CD4-positive, alpha-beta T cell (primary cell): Measurements from ENCODE around the gene SLC22A7. TPM values are rescaled to one million over a fixed set of nuclear protein-coding genes. Genes with fewer than 3 reads are reported as not detected.

Source experiments
- ATAC-seq: fragments of 200-7000 bp; cut with Tn5 transposase; one replicate; pipeline ENCODE4 v1.10.0; 2022; ENCODE audit warnings: mild to moderate bottlenecking; ENCODE audit not compliant: poor library complexity
- CTCF ChIA-PET: fragments of 350-600 bp; sonication (Branson Sonifier 250); formaldehyde crosslinking; loops from one replicate; lab custom pipeline; 2021; ENCODE audit warnings: antibody characterized with exemption, inconsistent platforms; lab: Charles Lee
- POLR2A ChIA-PET: fragments of 350-600 bp; sonication (Branson Sonifier 250); formaldehyde crosslinking; loops from one replicate; lab custom pipeline; 2021; ENCODE audit warnings: antibody characterized with exemption, inconsistent platforms; lab: Charles Lee
- DNase-seq, 14 experiments: peaks; one replicate each; pipeline ENCODE4 v3.0.0-alpha.2; 2013 to 2020; ENCODE audit warnings: mixed read lengths in 2 of 14
- H3K27ac ChIP-seq, 2 donors: one replicate each; pipeline versions ENCODE4 v1.5.1 to v1.7.0; 2013; ENCODE audit warnings: low read length in 2 of 2, low read depth in 1 of 2, mild to moderate bottlenecking in 1 of 2
- H3K27me3 ChIP-seq, 2 experiments: 1 replicate in 1 of 2; 2 replicates in 1 of 2; pipeline versions ENCODE4 v1.6.1 to v1.7.0; 2013; ENCODE audit warnings: low read length in 2 of 2, control low read depth in 1 of 2, mild to moderate bottlenecking in 1 of 2, moderate library complexity in 1 of 2; ENCODE audit not compliant: insufficient read depth in 2 of 2, control insufficient read depth in 1 of 2
- H3K36me3 ChIP-seq: one replicate; pipeline ENCODE4 v1.6.1; 2013; ENCODE audit warnings: low read length, control low read depth; ENCODE audit not compliant: insufficient read depth
- H3K4me1 ChIP-seq: one replicate; pipeline ENCODE4 v1.6.1; 2013; ENCODE audit warnings: low read length, control low read depth; ENCODE audit not compliant: insufficient read depth
- H3K4me3 ChIP-seq: one replicate; pipeline ENCODE4 v1.5.1; 2013; ENCODE audit warnings: mild to moderate bottlenecking, low read length, moderate library complexity
- H3K9me3 ChIP-seq, 2 experiments: 1 replicate in 1 of 2; 2 replicates in 1 of 2; pipeline versions ENCODE4 v1.6.1 to v1.7.0; 2013; ENCODE audit warnings: low read length in 2 of 2, mild to moderate bottlenecking in 2 of 2, control low read depth in 1 of 2, moderate library complexity in 1 of 2; ENCODE audit not compliant: control insufficient read depth in 1 of 2, insufficient read depth in 1 of 2
- H3K27ac Mint-ChIP-seq: one replicate; pipeline ENCODE4 v1.8.0; 2020; ENCODE audit warnings: mixed read lengths
- H3K27me3 Mint-ChIP-seq: one replicate; pipeline ENCODE4 v1.8.0; 2021; ENCODE audit warnings: mixed read lengths
- H3K36me3 Mint-ChIP-seq: one replicate; pipeline ENCODE4 v1.8.0; 2021; ENCODE audit warnings: low read depth, mixed read lengths
- H3K4me1 Mint-ChIP-seq: one replicate; pipeline ENCODE4 v1.8.0; 2021; ENCODE audit warnings: low read depth, mixed read lengths
- H3K4me3 Mint-ChIP-seq: one replicate; pipeline ENCODE4 v1.8.0; 2020; ENCODE audit warnings: mild to moderate bottlenecking, mixed read lengths
- H3K9me3 Mint-ChIP-seq: one replicate; pipeline ENCODE4 v1.8.0; 2020; ENCODE audit warnings: mixed read lengths
- intact Hi-C, 2 experiments: fragments of 100-400 bp; cut with DNase I in 1 of 2; cut with micrococcal nuclease in 1 of 2; formaldehyde crosslinking; loops; one replicate each; pipeline versions ENCODE4 v1.15.1 to v1.9.0; 2023 to 2025; cut with DNase I, micrococcal nuclease
- total RNA-seq, 174 experiments: library from RNA in 2 of 174; stranded (reverse) in 2 of 174; gene quantifications; one replicate each; pipeline ENCODE4 v1.2.3 and lab custom pipeline; 2021 to 2026
- TF ChIP-seq, protein P1 (sequence below): fragments of 200-600 bp; IDR thresholded peaks from one replicate; pipeline ENCODE4 v1.8.0; 2022; ENCODE audit warnings: antibody characterized with exemption, mild to moderate bottlenecking

SLC22A7 gene
- total RNA-seq, 2 experiments from 2014 or later = not detected

DNA sequence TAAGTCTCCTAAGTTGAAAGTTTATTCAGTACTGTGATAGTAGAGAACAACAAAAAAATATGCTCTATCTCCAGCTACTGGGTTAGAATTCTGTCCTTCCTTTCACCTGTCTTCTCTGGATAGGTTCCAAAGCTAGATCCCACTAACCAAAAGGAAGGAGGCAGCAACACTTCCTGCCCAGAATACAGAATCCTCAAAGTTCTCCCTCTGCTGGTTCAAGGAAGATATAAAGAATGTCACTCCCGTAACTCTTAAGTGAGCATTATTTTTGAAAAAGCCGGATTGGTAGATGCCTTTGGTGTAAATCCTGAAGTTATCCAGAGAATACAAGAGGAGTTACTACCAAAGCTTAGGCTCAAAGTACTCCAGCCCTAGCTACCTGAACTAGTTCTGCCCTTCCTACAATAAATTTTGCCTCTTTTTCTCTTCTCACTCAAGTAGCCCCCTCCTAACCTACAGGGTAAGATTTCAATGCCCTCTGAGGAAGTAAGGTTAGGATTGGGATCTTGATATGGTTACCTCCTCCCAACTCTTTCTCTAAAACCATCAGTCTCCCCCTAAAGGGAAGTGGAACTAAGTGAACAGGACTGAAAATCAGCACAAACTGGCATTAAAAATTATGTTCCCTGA is 36.5 kb downstream of the SLC22A7 start:
- ChIA-PET CTCF (interaction anchor here (1.6 to 2.1 kb wide), 2 partner anchors 14 to 117 kb away, joined by 4 to 5 read pairs; no protein-coding TSS in a partner anchor), POLR2A (interaction anchor here (0.8 to 1.2 kb wide), 2 partner anchors 26 to 35 kb away, joined by 3 to 4 read pairs; partner anchors contain the start of genes CRIP3 and ZNF318)
- Mint-ChIP-seq H3K4me3 (no peak overlapping the region), H3K27ac (peak overlapping the region; percentile 22), H3K36me3 (peaks cover 48% of the 10 kb centered on the region), H3K4me1 (peaks cover 25% of the 10 kb centered on the region), H3K9me3 (no peaks in the 10 kb centered on the region), H3K27me3 (no peaks in the 10 kb centered on the region)
- TF ChIP-seq, protein P1, sequence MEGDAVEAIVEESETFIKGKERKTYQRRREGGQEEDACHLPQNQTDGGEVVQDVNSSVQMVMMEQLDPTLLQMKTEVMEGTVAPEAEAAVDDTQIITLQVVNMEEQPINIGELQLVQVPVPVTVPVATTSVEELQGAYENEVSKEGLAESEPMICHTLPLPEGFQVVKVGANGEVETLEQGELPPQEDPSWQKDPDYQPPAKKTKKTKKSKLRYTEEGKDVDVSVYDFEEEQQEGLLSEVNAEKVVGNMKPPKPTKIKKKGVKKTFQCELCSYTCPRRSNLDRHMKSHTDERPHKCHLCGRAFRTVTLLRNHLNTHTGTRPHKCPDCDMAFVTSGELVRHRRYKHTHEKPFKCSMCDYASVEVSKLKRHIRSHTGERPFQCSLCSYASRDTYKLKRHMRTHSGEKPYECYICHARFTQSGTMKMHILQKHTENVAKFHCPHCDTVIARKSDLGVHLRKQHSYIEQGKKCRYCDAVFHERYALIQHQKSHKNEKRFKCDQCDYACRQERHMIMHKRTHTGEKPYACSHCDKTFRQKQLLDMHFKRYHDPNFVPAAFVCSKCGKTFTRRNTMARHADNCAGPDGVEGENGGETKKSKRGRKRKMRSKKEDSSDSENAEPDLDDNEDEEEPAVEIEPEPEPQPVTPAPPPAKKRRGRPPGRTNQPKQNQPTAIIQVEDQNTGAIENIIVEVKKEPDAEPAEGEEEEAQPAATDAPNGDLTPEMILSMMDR = peak; percentile 54
- no peaks in the 10 kb centered on the region for H3K9me3 ChIP-seq
- H3K4me3 ChIP-seq = no peak overlapping the region
- peaks cover 12% of the 10 kb centered on the region for H3K4me1 ChIP-seq
- intact Hi-C loops = loop anchor here (5.0 to 10.0 kb wide), 3 partner anchors 67 to 430 kb away; no protein-coding TSS in a partner anchor
- H3K27ac ChIP-seq = no peak overlapping the region
- DNase-seq (peak in 3 of 14 experiments; percentile 30 to 46 (median 46)), ATAC-seq (no peak)
- peaks cover 26% of the 10 kb centered on the region for H3K36me3 ChIP-seq
- no peaks in the 10 kb centered on the region for H3K27me3 ChIP-seq

DNA sequence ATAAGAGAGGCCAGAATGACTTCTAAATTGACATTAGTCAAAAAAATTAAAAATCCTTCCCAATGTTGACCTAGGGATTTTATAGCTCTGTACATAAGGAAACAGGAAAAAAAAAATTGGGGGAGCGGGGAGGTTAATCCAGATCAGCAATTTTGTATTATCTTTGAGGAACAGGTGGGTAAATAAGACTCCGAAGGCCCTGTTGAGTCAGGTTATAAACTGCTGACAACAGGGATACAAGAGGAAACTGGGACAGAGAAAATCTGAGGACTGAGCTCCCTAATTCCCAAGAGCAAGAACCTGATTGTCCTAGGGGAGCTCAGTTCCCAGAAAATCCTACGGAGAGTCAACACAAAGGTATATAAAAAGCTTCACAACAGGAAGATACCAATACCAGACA is 37.4 kb downstream of the SLC22A7 start:
- Histone ChIP-seq H3K9me3 (no peaks in the 10 kb centered on the region), H3K36me3 (peaks cover 35% of the 10 kb centered on the region), H3K4me1 (peaks cover 12% of the 10 kb centered on the region), H3K4me3 (no peak overlapping the region), H3K27ac (no peak overlapping the region), H3K27me3 (no peaks in the 10 kb centered on the region)
- no peaks in the 10 kb centered on the region for H3K9me3 Mint-ChIP-seq
- intact Hi-C loops = loop anchor here in 1 of 2 experiments (5.0 to 10.0 kb wide), 2 partner anchors 68 to 431 kb away; no protein-coding TSS in a partner anchor
- DNase-seq (no peak), ATAC-seq (no peak)
- CTCF ChIA-PET = no interaction called here
- H3K27ac Mint-ChIP-seq = peak overlapping the region; percentile 40
- TF ChIP-seq, protein P1 = no peak
- H3K27me3 Mint-ChIP-seq = no peaks in the 10 kb centered on the region
- POLR2A ChIA-PET = no interaction called here
- no peak overlapping the region for H3K4me3 Mint-ChIP-seq
- H3K4me1 Mint-ChIP-seq = peaks cover 25% of the 10 kb centered on the region
- peaks cover 57% of the 10 kb centered on the region for H3K36me3 Mint-ChIP-seq

DNA sequence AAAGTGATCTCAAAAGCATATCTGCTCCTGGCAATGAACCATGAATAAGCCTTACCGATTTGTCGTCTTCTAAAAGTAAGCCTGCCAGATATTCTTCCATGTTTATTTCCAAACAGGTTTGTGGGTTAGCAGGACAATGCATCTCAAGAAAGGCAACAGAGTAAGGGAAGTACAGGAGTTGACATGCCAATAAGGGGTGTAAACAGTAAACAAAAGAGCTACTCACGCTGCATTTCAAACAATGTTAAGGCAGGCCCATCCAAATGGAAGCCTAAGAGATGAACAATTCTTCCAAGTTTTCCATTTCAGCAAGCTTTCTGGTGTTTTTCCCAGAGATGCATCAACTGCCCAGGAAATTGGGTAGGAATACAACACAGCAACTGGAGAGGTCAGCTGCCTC is 38.3 kb downstream of the SLC22A7 start:
- POLR2A ChIA-PET = no interaction called here

More for the DNA sequence above, 38.3 kb downstream of the SLC22A7 start:
- ATAC-seq = no peak
- no peak overlapping the region for H3K4me3 Mint-ChIP-seq
- intact Hi-C loops = loop anchor here in 1 of 2 experiments (5.0 to 10.0 kb wide), 2 partner anchors 69 to 432 kb away; no protein-coding TSS in a partner anchor
- H3K4me1 ChIP-seq = peaks cover 6% of the 10 kb centered on the region
- peaks cover 62% of the 10 kb centered on the region for H3K36me3 Mint-ChIP-seq
- no peak overlapping the region for H3K27ac Mint-ChIP-seq
- TF ChIP-seq, protein P1 = no peak
- no peaks in the 10 kb centered on the region for H3K9me3 Mint-ChIP-seq
- no peak overlapping the region for H3K27ac ChIP-seq
- DNase-seq = no peak
- no peak overlapping the region for H3K4me3 ChIP-seq
- H3K27me3 ChIP-seq = no peaks in the 10 kb centered on the region
- CTCF ChIA-PET = interaction anchor here (1.0 kb wide), 1 partner anchor 8 kb away, joined by 3 read pairs; no protein-coding TSS in a partner anchor
- H3K27me3 Mint-ChIP-seq = no peaks in the 10 kb centered on the region
- peaks cover 19% of the 10 kb centered on the region for H3K4me1 Mint-ChIP-seq
- H3K9me3 ChIP-seq = no peaks in the 10 kb centered on the region
- peaks cover 44% of the 10 kb centered on the region for H3K36me3 ChIP-seq
